GM19099 (cell line): ENCODE results near the gene PYCR2.
A peak's percentile ranks its signal among the peaks of the same experiment; 100 is the strongest.

Source experiments
- POLR2A ChIP-seq: IDR thresholded peaks from 3 replicates; pipeline ENCODE4 v1.6.1; 2011; ENCODE audit warnings: low read depth; ENCODE audit not compliant: insufficient read length; ENCODE audit errors: extremely low read depth

PYCR2 gene

DNA sequence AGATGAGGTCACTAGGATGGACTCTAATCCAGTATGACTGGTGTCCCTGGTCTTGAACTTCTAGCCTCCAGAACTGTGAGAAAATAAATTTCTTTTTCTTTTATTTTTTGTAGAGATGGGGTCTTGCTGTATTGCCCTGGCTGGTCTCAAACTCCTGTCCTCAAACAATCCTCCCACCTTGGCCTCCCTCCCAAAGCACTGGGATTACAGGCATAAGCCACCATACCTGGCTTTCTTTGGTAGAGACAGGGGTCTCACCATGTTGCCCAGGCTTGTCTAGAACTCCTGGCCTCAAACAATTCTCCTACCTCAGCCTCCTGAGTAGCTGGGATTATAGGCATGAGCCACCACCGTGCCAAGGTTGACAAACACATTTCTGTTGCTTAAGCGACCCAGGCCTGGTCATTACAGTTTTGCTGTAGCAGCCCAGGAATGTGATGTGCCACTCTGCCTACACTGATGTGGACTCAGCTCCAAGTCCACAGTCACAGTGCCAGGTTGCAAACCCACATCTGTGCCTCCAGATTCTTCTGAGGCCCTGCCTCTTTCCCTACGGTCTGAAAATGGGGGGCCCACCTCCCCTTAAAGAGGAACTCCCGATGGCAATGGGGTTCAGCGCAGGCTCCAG, 15.9 kb downstream of the PYCR2 start:
- TF ChIP-seq POLR2A = no peak

GRCh38 chr1:225907341-225907740, 16.7 kb downstream of the PYCR2 start:
- TF ChIP-seq POLR2A = no peak

DNA sequence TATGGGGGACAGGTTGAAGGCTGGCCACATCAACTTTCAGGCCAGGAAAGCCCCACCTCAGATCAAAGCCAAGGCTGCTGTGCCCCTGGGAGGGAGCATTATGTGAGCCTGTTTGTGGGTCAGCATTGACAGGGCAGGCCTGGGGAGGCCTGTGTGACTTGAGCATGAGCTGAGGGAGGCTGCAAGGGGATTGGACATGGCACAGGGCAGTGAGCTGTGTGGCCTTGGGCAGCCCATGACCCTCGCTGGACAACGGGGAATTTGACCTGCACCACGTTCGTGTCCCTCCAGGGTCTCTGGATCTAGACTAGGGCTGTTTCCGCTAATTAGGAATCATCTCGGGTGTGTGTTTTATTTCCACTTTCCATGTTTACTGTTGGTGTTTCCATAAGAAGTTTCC, 17.6 kb downstream of the PYCR2 start:
- TF ChIP-seq POLR2A = no peak

- no peak for TF ChIP-seq POLR2A
Observed at GRCh38 chr1:225903623-225904022, 20.4 kb downstream of the PYCR2 start.

DNA sequence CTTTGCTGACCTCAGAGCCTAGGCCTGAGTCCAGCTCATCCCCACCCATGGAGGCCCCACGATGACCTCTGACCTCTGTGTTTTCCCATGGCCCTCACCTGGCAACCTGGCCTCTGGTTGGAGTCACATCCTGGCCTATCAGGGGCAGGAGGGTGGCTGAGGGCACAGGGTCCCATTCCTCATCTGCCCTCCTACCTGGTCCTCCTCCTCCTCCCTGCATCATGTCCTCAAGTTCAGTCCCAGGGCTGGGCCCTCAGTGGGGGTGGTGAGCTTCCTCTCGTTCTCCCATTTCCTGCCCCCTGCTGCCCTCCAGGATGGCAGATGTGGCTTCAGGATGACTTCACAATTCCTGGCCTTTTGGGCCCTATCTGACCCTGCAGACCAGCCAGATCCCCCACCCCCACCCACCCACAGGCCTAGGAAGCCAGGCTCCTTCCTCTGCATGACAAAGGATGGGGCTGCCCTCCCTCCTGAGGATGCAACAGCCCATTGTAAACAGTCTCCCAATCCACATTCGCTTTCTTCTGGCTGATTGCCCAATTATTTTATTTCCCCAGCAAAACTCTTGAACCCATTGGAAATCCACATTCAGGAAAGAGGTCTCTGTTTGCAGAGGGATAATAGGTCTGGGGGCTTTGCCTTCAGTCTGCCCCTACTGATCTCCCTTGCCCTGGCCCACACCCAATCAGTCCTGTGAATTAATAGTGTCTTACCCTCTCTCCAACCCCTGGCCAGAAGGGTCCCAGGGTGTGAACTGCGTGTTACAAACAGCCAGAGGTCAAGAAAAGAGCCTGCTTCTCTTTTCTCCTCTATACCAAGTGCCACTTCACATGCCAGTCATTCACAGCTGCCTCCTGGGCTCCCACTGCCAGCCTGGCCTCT, 24.8 kb downstream of the PYCR2 start:
- no peak for TF ChIP-seq POLR2A

- TF ChIP-seq POLR2A = no peak
Observed at GRCh38 chr1:225897595-225898514, 26.2 kb downstream of the PYCR2 start.

DNA sequence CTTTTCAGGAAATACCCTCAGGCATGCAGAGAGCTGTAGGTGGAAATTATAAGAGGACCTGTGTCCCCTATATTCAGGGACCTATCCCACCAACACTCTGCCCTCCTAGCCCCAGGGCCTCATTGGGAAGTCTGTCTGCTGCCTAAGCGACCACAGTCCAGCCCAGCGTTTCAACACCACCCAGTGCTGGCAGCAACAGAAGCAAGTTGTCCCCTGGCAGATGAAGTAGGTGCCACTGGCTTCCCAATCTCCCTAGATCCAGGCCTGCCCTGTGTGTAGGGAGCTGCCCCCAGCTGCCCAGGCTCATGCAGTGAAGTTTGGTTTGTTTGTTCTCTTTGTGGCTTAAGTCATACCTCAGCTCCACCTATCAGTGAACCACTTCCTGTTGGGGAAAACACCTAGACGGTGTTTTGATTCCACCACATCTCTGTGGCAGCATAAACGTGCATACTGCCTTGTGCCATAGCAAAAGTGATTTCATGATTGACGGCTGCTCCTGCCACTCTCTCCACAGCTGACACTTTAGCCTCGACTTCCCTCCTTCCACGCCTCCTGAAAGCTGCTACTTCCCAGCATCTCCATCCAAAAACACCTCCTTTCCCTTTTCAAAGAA, 27.0 kb downstream of the PYCR2 start:
- TF ChIP-seq POLR2A = peak; percentile 27

DNA sequence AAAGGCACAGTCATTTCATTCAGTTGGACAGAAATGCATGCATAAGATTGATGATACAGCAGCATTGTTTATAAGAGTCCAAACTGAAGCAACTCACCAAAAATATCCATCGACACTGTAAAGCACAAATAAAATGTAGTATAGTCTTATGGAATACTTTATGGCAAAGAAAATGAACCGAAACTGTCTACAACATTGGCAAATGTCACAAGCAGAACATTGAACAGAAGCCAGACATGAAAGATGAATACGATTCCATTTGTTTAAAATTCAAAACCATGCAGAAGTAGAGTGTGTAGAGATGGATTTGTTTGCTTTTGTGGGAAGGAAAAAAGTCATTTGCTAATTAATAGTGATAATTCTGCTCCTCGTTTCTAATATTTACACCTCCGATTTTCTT, 27.6 kb downstream of the PYCR2 start:
- TF ChIP-seq POLR2A = no peak

DNA sequence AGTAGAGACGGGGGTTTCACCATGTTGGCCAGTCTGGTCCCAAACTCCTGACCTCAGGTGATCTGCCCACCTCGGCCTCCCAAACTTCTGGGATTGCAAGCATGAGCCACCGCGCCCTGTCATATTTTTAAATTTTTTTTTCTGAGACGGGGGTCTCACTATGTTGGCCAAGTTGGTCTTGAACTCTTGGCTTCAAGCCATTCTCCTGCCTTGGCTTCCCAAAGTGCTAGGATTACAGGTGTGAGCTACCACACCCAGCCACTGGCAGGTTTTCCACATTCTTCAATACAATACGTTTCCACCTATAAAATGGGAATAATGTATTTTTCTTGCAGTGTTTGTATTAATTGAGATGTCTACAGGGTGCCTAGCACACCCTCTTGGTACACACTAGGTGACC, 31.7 kb downstream of the PYCR2 start:
- no peak for TF ChIP-seq POLR2A

DNA sequence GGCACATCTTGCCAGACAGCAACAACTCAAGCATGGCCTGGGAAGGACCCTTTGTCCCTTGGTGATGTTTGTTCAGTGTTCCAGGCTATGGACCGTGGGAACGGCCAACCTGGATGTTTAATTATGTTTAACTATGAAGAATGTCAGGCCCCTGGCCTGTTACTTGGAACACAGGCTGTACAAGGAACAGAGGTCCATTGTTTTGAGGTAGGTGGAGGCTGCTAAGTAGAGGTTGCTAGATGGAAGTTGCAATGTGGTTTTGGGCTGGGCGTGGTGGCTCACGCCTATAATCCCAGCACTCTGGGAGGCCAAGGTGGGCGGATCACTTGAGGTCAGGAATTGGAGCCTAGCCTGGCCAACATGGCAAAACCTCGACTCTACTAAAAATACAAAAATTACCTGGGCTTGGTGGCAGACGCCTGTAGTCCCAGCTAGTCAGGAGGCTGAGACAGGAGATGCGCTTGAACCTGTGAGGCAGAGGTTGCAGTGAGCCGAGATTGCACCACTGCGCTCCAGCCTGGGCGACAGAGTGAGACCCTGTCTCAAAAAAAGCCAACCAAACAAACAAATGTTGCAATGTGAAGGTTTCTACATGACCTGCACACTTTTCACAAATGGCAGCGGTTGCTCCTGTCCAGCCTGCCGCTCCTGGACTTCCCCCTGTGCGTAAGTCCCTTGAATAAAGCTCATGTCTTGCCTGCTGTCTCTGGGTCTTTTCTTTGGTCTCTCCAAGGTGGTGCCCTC, 32.6 kb downstream of the PYCR2 start:
- no peak for TF ChIP-seq POLR2A

DNA sequence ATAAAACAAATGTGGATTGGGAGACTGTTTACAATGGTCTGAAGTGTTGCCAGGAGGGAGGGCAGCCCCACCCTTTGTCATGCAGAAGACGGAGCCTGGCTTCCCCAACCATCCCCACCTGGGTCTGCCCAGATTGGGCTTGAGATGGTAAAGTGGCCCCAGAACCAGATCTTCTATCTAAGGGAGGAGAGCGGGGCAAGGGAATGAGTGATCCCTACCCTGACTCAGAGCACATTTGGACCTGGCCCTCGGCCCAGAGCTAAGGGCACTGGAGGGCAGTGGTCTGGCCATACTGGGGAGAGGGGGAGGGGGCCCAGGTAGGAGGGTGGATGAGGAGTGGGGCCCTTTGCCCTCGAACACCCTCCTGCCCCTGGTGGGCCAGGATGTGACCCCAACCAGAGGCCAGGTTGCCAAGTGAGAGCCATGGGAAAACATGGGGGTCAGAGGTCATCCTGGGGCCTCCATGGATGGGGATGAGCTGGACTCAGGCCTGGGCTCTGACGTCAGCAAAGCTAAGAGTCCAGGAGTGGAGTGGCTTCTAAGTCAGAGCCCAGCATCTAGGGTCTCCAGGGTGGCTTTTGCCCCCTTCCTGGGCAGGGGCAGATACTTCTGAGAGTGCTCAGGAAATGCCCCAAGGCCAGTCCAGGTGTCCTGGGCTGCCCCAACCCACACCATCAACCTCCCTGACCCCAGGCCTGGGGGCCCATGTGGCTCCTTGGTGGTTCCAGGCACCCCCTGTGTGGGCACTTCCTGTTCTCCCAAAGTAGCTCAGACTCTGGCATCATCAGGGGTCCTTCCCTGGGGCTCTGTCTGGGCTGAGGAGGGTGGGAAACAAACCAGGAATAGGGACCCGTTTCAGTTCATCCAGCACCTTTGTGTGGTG, 33.5 kb downstream of the PYCR2 start:
- TF ChIP-seq POLR2A = no peak

DNA sequence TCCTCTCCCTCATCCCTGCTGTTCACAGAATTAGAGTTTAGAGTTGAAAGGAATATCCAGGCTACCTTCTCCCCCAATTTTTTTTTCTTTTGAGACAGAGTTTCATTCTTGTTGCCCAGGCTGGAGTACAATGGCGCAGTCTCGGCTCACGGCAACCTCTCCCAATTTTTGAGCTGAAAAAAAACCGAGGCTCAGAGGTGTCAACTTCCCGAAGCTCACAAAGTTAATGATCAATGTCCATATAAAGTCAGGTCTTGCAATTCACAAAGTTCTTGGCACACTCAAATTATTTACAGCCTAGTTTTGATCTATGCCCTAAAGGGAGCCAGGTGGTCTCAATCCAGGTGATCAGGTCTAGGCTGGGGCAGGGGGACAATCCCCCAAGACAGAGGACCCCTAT, 34.3 kb downstream of the PYCR2 start:
- TF ChIP-seq POLR2A = no peak

DNA sequence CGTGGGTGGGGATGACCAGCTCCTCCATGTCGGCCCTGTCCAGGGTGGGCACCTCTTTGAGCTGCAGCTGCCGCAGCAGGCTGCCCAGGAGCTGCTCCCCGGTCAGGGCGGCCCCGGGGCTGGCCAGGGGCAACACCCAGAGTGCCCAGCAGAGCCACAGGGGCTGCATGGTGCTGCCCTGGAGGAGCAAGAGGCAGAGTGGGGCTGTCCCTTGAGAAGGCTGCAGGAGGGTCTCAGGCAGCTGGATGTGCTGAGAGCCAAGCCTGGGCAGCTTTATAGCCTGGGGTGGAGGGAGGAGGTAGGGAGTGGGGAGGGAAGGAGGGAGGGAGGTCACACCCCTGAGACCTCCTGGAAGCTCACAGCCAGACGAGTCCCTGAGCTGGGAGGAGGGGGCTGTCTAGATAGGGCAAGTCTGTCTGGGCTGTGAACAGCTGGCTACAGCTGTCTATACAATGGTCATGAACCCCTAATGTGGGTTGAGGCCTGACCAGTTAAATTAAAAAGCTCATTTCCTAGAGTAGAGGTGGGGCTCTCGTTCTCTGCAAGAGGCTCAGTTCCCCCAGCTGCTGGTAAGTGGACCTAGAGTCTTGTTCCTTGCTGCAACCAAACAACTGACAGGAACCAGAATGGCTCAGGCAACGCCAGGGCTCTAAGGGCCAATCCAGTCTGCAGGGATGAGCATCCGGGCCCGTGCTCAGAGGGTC, 35.0 kb downstream of the PYCR2 start, which contains the start of gene LEFTY1:
Gene LEFTY1 (minus strand): TSS at position 249 of the 704 bp plus-strand sequence. CDS start 80 bp downstream, at position 169.
- TF ChIP-seq POLR2A = no peak
